Stimulated activated CD8-positive, alpha-beta memory T cell treated with anti-CD3 and anti-CD28 coated beads, Interleukin-12 subunit alpha, Interleukin-12 subunit beta, amount 100 ng/mL, for 24 hours (primary cell): Measurements from ENCODE around the gene TMC4.
"Not testable (repeated sequence)": the region's sequence is repeated elsewhere in the genome, so short reads cannot be mapped to it uniquely, and the experiment has no call there.

Experiments used
- DNase-seq: peaks from one replicate; pipeline ENCODE4 v3.0.0-alpha.2; 2020; ENCODE audit errors: extremely low read depth

TMC4 gene

DNA sequence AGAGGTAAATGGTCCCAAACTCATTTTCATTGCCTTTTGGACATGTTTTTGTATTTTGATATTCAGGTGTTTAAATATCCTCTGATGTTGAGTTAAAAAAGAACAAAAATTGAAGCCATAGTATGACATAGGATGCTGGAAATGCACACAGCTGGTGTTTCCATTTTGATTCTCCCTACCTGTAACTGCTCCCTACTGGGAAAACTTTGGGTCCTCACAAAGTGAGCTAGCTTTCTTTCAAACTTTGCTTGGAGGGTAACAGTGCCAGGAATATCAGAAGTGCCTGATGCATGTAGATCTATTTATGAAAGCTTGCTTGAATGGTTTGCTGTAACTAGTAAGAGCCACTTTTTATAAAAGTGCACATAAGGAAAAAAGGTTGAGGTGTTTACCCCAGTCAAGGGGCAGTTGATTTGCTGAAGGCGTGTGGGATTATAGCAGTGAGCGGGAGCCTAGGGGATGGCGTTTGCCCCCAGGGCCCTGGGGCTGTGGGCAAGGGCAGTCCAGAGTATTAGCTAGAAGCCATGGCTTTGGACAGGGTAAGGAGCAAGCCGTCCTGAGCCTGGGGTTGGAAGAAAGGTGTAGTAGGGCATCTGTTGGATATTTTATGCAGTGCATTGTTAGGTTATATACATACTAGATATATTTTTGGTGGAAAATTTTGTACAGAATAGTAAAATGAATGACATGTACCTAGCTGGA, 32.0 kb upstream of the TMC4 start:
- DNase-seq: no peak

- DNase-seq: no peak
Measured at GRCh38 chr19:54203151-54203611, 30.2 kb upstream of the TMC4 start.

GRCh38 chr19:54201980-54202379, 29.0 kb upstream of the TMC4 start:
- DNase-seq: no peak

GRCh38 chr19:54201172-54201701, 28.3 kb upstream of the TMC4 start:
- no peak for DNase-seq

DNA sequence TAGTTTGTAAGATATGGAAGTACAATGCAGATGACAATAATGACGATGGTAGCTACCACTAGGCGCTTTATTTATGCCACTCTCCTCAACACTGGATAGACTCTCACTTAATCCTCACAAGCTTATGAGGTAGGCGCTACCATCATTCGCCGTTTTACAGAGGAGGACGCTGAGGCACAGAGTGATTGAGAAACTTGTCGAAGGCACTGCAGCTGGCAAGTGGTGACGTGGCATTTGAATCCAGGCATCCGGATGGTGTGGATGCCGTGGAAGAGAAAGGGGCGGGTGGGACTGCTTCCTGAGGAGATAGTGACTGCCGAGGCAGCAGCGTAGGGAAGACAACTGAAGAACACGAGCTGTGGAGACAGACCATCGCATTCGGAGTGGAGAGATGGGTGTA, 26.4 kb upstream of the TMC4 start:
- no peak for DNase-seq

GRCh38 chr19:54197121-54197520, 24.2 kb upstream of the TMC4 start:
- no peak for DNase-seq

- no peak for DNase-seq
Measured at GRCh38 chr19:54196536-54196935, 23.6 kb upstream of the TMC4 start.

DNA sequence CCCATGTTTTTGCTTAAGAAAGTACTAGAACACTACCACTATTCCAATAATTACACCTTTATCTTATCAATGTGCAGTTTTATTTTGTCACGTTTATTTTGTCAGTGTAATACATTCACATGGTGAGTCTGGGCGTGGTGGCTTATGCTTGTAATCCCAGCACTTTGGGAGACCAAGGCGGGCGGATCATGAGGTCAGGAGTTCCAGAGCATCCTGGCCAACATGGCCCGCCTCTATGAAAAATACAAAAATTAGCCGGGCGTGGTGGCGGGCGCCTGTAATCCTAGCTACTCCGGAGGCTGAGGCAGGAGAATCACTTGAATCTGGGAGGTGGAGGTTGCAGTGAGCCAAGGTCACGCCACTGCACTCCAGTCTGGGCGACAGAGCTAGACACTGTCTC, 21.5 kb upstream of the TMC4 start:
- not testable (repeated sequence) for DNase-seq

DNA sequence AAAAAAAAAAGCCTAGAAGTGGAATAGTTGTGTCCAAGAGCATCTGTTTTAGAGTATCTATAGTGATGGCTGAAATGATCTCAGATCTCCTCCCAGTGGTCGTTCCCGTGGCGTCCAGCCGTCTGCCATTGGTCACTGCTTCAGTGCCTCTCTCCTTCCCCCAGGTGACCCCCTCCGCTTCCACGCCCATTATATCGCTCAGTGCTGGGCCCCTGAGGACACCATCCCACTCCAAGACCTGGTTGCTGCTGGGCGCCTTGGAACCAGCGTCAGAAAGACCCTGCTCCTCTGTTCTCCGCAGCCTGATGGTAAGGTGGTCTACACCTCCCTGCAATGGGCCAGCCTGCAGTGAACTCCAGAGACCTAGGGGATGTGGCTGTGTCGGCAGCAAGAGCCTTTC, 20.1 kb upstream of the TMC4 start:
- no peak for DNase-seq

GRCh38 chr19:54191811-54192453, 19.0 kb upstream of the TMC4 start:
- no peak for DNase-seq

- DNase-seq: peak; percentile 71
Measured at GRCh38 chr19:54191011-54191810, 18.3 kb upstream of the TMC4 start, which contains the start of gene TSEN34. TSS of gene TSEN34 (plus strand) at chr19:54191308. CDS start at chr19:54191365, 57 bp downstream.

- DNase-seq: peak; percentile 100
Measured at GRCh38 chr19:54190503-54191010, 17.6 kb upstream of the TMC4 start.

DNA sequence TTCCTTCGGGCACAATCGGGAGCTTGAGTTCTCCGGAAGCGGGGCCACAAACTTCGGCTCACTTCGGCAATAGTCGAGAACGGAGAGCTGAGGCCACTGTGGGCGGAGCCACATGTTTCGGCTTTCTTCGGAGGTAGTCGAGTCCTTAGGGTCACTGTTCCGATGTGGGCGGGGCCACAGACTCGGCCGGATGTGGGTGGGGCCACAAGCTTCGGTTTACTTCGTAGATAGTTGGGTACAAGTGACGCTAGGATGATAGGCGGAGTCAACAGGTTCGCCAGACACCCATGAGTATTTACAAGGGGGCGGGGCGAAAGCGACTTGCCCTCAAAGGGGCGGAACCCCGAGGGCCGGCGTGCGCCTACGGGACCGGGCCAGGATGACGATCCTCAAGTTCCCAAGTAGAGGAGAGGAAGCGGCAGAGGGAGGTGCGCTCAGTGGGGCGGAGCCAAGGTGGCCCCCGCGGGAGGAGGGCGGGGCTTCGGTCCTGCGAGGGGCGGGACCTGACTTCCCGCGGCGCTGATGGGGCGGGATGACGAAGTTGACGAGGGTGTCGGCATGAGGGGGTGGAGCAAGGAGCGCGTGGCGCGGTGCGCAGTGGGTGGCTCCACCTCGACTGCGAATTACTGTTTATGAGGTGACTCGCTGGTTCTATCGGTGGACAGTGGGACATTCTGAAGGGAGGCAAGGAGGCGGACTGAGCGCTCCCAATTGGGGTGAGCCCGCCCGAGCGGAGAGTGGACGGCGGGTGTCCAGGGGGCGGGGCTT, 17.0 kb upstream of the TMC4 start:
- peak; percentile 100 for DNase-seq

GRCh38 chr19:54189145-54189734, 16.3 kb upstream of the TMC4 start, which contains the start of gene MBOAT7:
TSS of gene MBOAT7 (minus strand) at chr19:54189580. CDS start at chr19:54188508, 1,072 bp downstream.
- no peak for DNase-seq

- DNase-seq: no peak
Measured at GRCh38 chr19:54188215-54188871, 15.4 kb upstream of the TMC4 start.

DNA sequence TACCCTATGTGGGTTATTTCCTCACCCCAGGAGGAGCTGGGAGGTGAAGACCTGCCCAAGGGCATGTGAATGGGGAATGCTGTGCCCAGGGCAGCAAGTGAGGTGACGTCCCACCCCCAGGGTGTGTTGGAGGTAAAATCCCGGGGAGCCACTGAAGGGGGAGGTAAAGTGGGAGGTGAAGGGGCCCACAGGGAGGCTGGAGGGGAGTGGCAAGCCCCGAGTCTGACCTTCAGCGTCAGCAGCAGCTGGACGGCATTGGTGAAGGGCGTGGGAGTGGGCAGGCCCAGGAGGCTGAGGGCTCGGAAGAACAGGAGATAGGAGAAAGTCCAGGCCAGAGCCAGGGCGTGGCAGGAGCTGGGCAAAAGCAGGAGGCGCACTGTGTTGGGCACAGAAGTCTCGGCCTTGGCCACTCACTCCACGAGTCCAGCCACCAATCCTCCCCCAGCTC, 14.0 kb upstream of the TMC4 start:
- DNase-seq: no peak

GRCh38 chr19:54186351-54186750, 13.4 kb upstream of the TMC4 start:
- DNase-seq: no peak

GRCh38 chr19:54183431-54183830, 10.5 kb upstream of the TMC4 start:
- no peak for DNase-seq

GRCh38 chr19:54181894-54182293, 8.9 kb upstream of the TMC4 start:
- DNase-seq: not testable (repeated sequence)

GRCh38 chr19:54180691-54181091, 7.7 kb upstream of the TMC4 start:
- DNase-seq: no peak
